HCT116 (cell line): Measurements from ENCODE around the gene DIS3L2. TPM values are rescaled to one million over a fixed set of nuclear protein-coding genes. Genes with fewer than 3 reads are reported as not detected.

Experiments used
- ATAC-seq: fragments of 200-7000 bp; cut with Tn5 transposase; 2 replicates; pipeline ENCODE4 v1.9.1; 2020; ENCODE audit warnings: mild to moderate bottlenecking, moderate library complexity
- BruUV-seq: library from RNA; stranded (reverse); fragments of 400-500 nt; replicated peaks from 2 replicates; lab custom pipeline; 2021; lab: Mats Ljungman, UMichigan
- CTCF ChIA-PET: fragments of 300-600 bp; sonication (Branson Sonifier 250); formaldehyde crosslinking; loops from one replicate; lab custom pipeline; 2021; ENCODE audit warnings: antibody characterized with exemption; lab: Charles Lee
- POLR2A ChIA-PET: fragments of 300-600, 350-600 bp; sonication (Branson Sonifier 250); formaldehyde crosslinking; loops from one replicate; lab custom pipeline; 2021; ENCODE audit warnings: antibody characterized with exemption; lab: Charles Lee
- RAD21 ChIA-PET, 2 experiments: fragments of 300-600 bp; sonication (Branson Sonifier 250); formaldehyde crosslinking; loops; one replicate each; lab custom pipeline; 2023; ENCODE audit warnings: low total read pairs in 2 of 2; ENCODE audit not compliant: uncharacterized antibody in 2 of 2, unreplicated experiment in 2 of 2, low non-redundant PET in 1 of 2; lab: Charles Lee
- DNase-seq: peaks from one replicate; pipeline ENCODE4 v3.0.0-alpha.2; 2010; ENCODE audit warnings: low read depth, low spot score
- H2AFZ ChIP-seq: fragments of 200-600 bp; shearing (Covaris generic), sonication (generic); 2 replicates; pipeline ENCODE4 v1.6.1; 2017; ENCODE audit warnings: low read depth, mixed run types, mixed read lengths, antibody characterized with exemption, low read length; ENCODE audit not compliant: poor library complexity, severe bottlenecking
- H3K27ac ChIP-seq: 2 replicates; pipeline ENCODE4 v1.5.1; 2012; ENCODE audit warnings: low read depth, low read length
- H3K27me3 ChIP-seq: fragments of 200-600 bp; sonication (generic); 2 replicates; pipeline ENCODE4 v1.6.1; 2016; ENCODE audit warnings: mixed run types, low read length, mixed read lengths; ENCODE audit not compliant: insufficient read depth
- H3K36me3 ChIP-seq, 2 experiments: fragments of 200-500 bp in 1 of 2; fragments of 200-600 bp in 1 of 2; sonication (Bioruptor generic) in 1 of 2; sonication (generic) in 1 of 2; 2 replicates each; pipeline versions ENCODE4 v1.5.1 to v1.6.1; 2014 to 2016; ENCODE audit warnings: low read length in 2 of 2, inconsistent platforms in 1 of 2, mixed read lengths in 1 of 2, mixed run types in 1 of 2; ENCODE audit not compliant: insufficient read depth in 2 of 2, control insufficient read depth in 1 of 2
- H3K4me1 ChIP-seq, 2 experiments: fragments of 200-600 bp in 1 of 2; sonication (generic) in 1 of 2; 2 replicates each; pipeline versions ENCODE4 v1.5.1 to v1.6.1; 2012 to 2017; ENCODE audit warnings: low read length in 2 of 2, inconsistent platforms in 1 of 2, mild to moderate bottlenecking in 1 of 2, mixed read lengths in 1 of 2, mixed run types in 1 of 2, moderate library complexity in 1 of 2; ENCODE audit not compliant: insufficient read depth in 2 of 2, control insufficient read depth in 1 of 2
- H3K4me2 ChIP-seq: fragments of 200-600 bp; sonication (generic); 2 replicates; pipeline ENCODE4 v1.6.1; 2017; ENCODE audit warnings: mixed run types, low read length, mixed read lengths
- H3K4me3 ChIP-seq, 2 experiments: fragments of 200-600 bp in 1 of 2; sonication (generic) in 1 of 2; replicated peaks in 1 of 2; 2 replicates each; pipeline ENCODE4 v1.5.1; 2011 to 2016; ENCODE audit warnings: low read length in 2 of 2, control low read depth in 1 of 2, low read depth in 1 of 2, mild to moderate bottlenecking in 1 of 2, mixed read lengths in 1 of 2, mixed run types in 1 of 2
- H3K79me2 ChIP-seq: fragments of 200-600 bp; sonication (generic); 2 replicates; pipeline ENCODE4 v1.6.1; 2017; ENCODE audit warnings: mild to moderate bottlenecking, mixed run types, low read length, moderate library complexity, mixed read lengths; ENCODE audit not compliant: insufficient read depth
- H3K9ac ChIP-seq: fragments of 200-600 bp; sonication (generic); 2 replicates; pipeline ENCODE4 v1.6.1; 2016; ENCODE audit warnings: low read length, mixed read lengths
- H3K9me2 ChIP-seq: fragments of 200-600 bp; sonication (generic), shearing (Covaris generic); 2 replicates; pipeline ENCODE4 v1.6.1; 2017; ENCODE audit warnings: mixed run types, mild to moderate bottlenecking, moderate library complexity; ENCODE audit not compliant: insufficient read depth
- H3K9me3 ChIP-seq, 2 experiments: fragments of 200-500 bp in 1 of 2; fragments of 200-600 bp in 1 of 2; sonication (Bioruptor generic) in 1 of 2; sonication (generic) in 1 of 2; 2 replicates each; pipeline ENCODE4 v1.6.1; 2014 to 2017; ENCODE audit warnings: low read length in 2 of 2, mixed read lengths in 2 of 2, inconsistent platforms in 1 of 2, low read depth in 1 of 2, mild to moderate bottlenecking in 1 of 2, mixed run types in 1 of 2, moderate library complexity in 1 of 2; ENCODE audit not compliant: control insufficient read depth in 1 of 2, insufficient read depth in 1 of 2
- H4K20me1 ChIP-seq: fragments of 200-600 bp; sonication (generic), shearing (Covaris generic); 2 replicates; pipeline ENCODE4 v1.6.1; 2017; ENCODE audit warnings: mixed run types, mild to moderate bottlenecking, moderate library complexity; ENCODE audit not compliant: insufficient read depth
- ATF3 ChIP-seq: IDR thresholded peaks from 2 replicates; pipeline ENCODE4 v1.6.1; 2012
- CTCF ChIP-seq, 3 experiments: fragments of 200-600 bp in 1 of 3; sonication (generic) in 1 of 3; IDR thresholded peaks in 2 of 3; conservative IDR thresholded peaks in 1 of 3; 2 replicates each; pipeline ENCODE4 v1.5.1; 2012 to 2017; ENCODE audit warnings: low read depth in 2 of 3, low read length in 2 of 3, antibody characterized with exemption in 1 of 3, borderline replicate concordance in 1 of 3, control low read depth in 1 of 3, mild to moderate bottlenecking in 1 of 3, mixed read lengths in 1 of 3, mixed run types in 1 of 3, moderate library complexity in 1 of 3; ENCODE audit not compliant: insufficient read depth in 1 of 3
- EGR1 ChIP-seq: IDR thresholded peaks from 2 replicates; pipeline ENCODE4 v1.6.1; 2012; ENCODE audit warnings: low read depth
- EZH2phosphoT487 ChIP-seq: fragments of 200-600 bp; IDR thresholded peaks from 2 replicates; pipeline ENCODE4 v1.6.1; 2018; ENCODE audit warnings: antibody characterized with exemption, borderline replicate concordance
- JUND ChIP-seq: IDR thresholded peaks from 2 replicates; pipeline ENCODE4 v1.6.1; 2012
- MAX ChIP-seq: IDR thresholded peaks from 2 replicates; pipeline ENCODE4 v1.6.1; 2012
- POLR2A ChIP-seq: IDR thresholded peaks from 2 replicates; pipeline ENCODE4 v1.7.0; 2011; ENCODE audit warnings: borderline replicate concordance; ENCODE audit not compliant: insufficient read depth, insufficient read length; ENCODE audit errors: extremely low read depth
- REST ChIP-seq: IDR thresholded peaks from 2 replicates; pipeline ENCODE4 v1.6.1; 2012; ENCODE audit warnings: low read depth
- SIN3A ChIP-seq: IDR thresholded peaks from 2 replicates; pipeline ENCODE4 v1.6.1; 2012; ENCODE audit warnings: low read depth
- SP1 ChIP-seq: IDR thresholded peaks from 2 replicates; pipeline ENCODE4 v1.6.1; 2012; ENCODE audit warnings: low read depth
- SRF ChIP-seq: IDR thresholded peaks from 2 replicates; pipeline ENCODE4 v1.6.1; 2012; ENCODE audit warnings: low read depth
- TCF7L2 ChIP-seq: IDR thresholded peaks from 2 replicates; pipeline ENCODE4 v1.7.0; 2011; ENCODE audit warnings: borderline replicate concordance, inconsistent platforms; ENCODE audit not compliant: insufficient read depth, insufficient read length; ENCODE audit errors: extremely low read depth
- YY1 ChIP-seq: IDR thresholded peaks from 2 replicates; pipeline ENCODE4 v1.6.1; 2011; ENCODE audit warnings: low read length, low read depth, moderate library complexity, mild to moderate bottlenecking; ENCODE audit not compliant: insufficient replicate concordance; ENCODE audit errors: extremely low read depth
- ZFX ChIP-seq: fragments of 450-650 bp; IDR thresholded peaks from 2 replicates; pipeline ENCODE4 v1.6.1; 2017
- ZNF274 ChIP-seq: fragments of 200-500 bp; sonication (Bioruptor generic); IDR thresholded peaks from 2 replicates; pipeline ENCODE4 v1.6.1; 2014; ENCODE audit warnings: mild to moderate bottlenecking, low read depth, low read length, inconsistent platforms
- intact Hi-C: fragments of 100-400 bp; cut with micrococcal nuclease; formaldehyde crosslinking; loops from 2 replicates; pipeline ENCODE4 v1.10.0; 2022
- total RNA-seq: library from RNA; stranded (reverse); gene quantifications from one replicate; pipeline ENCODE4 v1.2.1, GENCODE V29; 2021; ENCODE audit not compliant: unreplicated experiment

Gene DIS3L2
- total RNA-seq, 1 experiment from 2014 or later = 42.5 TPM

- CTCF ChIA-PET = interaction anchor here (1.0 kb wide), 1 partner anchor 11 kb away, joined by 4 read pairs; no protein-coding TSS in a partner anchor
Measured at GRCh38 chr2:231936491-231936890, 25.0 kb upstream of the DIS3L2 start.

More at GRCh38 chr2:231936491-231936890, 25.0 kb upstream of the DIS3L2 start:
- Histone ChIP-seq H3K4me3 (no peak overlapping the region), H3K36me3 (no peaks in the 10 kb centered on the region), H3K27me3 (no peaks in the 10 kb centered on the region), H3K4me2 (no peak overlapping the region), H3K9ac (no peak overlapping the region), H3K4me1 (no peaks in the 10 kb centered on the region), H3K9me2 (no peaks in the 10 kb centered on the region), H3K79me2 (no peaks in the 10 kb centered on the region), H4K20me1 (no peaks in the 10 kb centered on the region), H3K27ac (no peak overlapping the region), H3K9me3 (no peaks in the 10 kb centered on the region), H2AFZ (no peak overlapping the region)
- TF ChIP-seq EZH2phosphoT487 (no peak), SIN3A (no peak), CTCF (IDR thresholded peaks at IDR 0.05 in 2 of 3, conservative IDR thresholded peaks at IDR 0.05 in 1 of 3; ENCODE audit: borderline replicate concordance in 1 of 3, insufficient read depth in 1 of 3, low read depth in 2 of 3, low read length in 2 of 3) (no peak), ZFX (no peak), SRF (no peak), YY1 (no peak), REST (no peak), MAX (no peak), TCF7L2 (no peak), EGR1 (no peak), ATF3 (no peak), ZNF274 (no peak), JUND (no peak), POLR2A (no peak), SP1 (no peak)
- POLR2A ChIA-PET = no interaction called here
- DNase-seq (no peak), ATAC-seq (no peak)
- intact Hi-C loops = no loop called here
- BruUV-seq = no TSS peak
- RAD21 ChIA-PET = no interaction called here
